Ectodermal cell (in vitro differentiated cells): ENCODE measurements around the gene WNT7B.

Experiments
- H3K27ac ChIP-seq: 2 replicates; pipeline ENCODE4 v1.7.0; 2013; ENCODE audit warnings: mild to moderate bottlenecking, low read depth, low read length; ENCODE audit not compliant: insufficient read depth, poor library complexity, severe bottlenecking
- H3K27me3 ChIP-seq: 2 replicates; pipeline ENCODE4 v1.7.0; 2013; ENCODE audit warnings: mild to moderate bottlenecking, low read length; ENCODE audit not compliant: insufficient read depth, control insufficient read depth, poor library complexity, severe bottlenecking
- H3K36me3 ChIP-seq: one replicate; pipeline ENCODE4 v1.7.0; 2013; ENCODE audit warnings: low read length; ENCODE audit not compliant: control insufficient read depth, insufficient read depth
- H3K4me1 ChIP-seq: one replicate; pipeline ENCODE4 v1.7.0; 2013; ENCODE audit warnings: low read length; ENCODE audit not compliant: control insufficient read depth, insufficient read depth
- H3K4me3 ChIP-seq: 2 replicates; pipeline ENCODE4 v1.7.0; 2013; ENCODE audit warnings: low read depth, low read length, control low read depth; ENCODE audit not compliant: insufficient read depth
- H3K9me3 ChIP-seq: 2 replicates; pipeline ENCODE4 v1.7.0; 2013; ENCODE audit warnings: mild to moderate bottlenecking, low read length, moderate library complexity; ENCODE audit not compliant: control insufficient read depth
- WGBS, 2 experiments: methylation state at CpG; one replicate each; pipeline ENCODE4 v1.1.7; 2013; ENCODE audit warnings: missing lambda C conversion rate in 2 of 2; 5-methylcytosine and 5-hydroxymethylcytosine counted together

WNT7B gene

GRCh38 chr22:45963821-45964220, 13.1 kb downstream of the WNT7B start:
- H3K9me3 ChIP-seq: no peaks in the 10 kb centered on the region
- H3K4me3 ChIP-seq: no peak overlapping the region
- H3K36me3 ChIP-seq: no peaks in the 10 kb centered on the region
- 86 to 87% methylated on average over 7 of the region's 7 CpGs for WGBS, 2 experiments
- no peaks in the 10 kb centered on the region for H3K27me3 ChIP-seq
- no peak overlapping the region for H3K27ac ChIP-seq
- H3K4me1 ChIP-seq: peaks cover 25% of the 10 kb centered on the region

- Histone ChIP-seq H3K4me1 (peaks cover 25% of the 10 kb centered on the region), H3K27me3 (no peaks in the 10 kb centered on the region), H3K4me3 (no peak overlapping the region), H3K36me3 (no peaks in the 10 kb centered on the region), H3K9me3 (no peaks in the 10 kb centered on the region), H3K27ac (no peak overlapping the region)
- WGBS, 2 experiments: 88 to 91% methylated on average over 12 of the region's 12 CpGs
Measured at GRCh38 chr22:45962756-45963324, 14.1 kb downstream of the WNT7B start.

- Histone ChIP-seq H3K36me3 (no peaks in the 10 kb centered on the region), H3K4me1 (peaks cover 25% of the 10 kb centered on the region), H3K9me3 (no peaks in the 10 kb centered on the region), H3K27ac (no peak overlapping the region), H3K27me3 (no peaks in the 10 kb centered on the region), H3K4me3 (no peak overlapping the region)
- 89 to 98% methylated on average over 1 of the region's 1 CpG for WGBS, 2 experiments
Measured at GRCh38 chr22:45962434-45962718, 14.6 kb downstream of the WNT7B start.

- Histone ChIP-seq H3K27me3 (no peaks in the 10 kb centered on the region), H3K27ac (no peak overlapping the region), H3K9me3 (no peaks in the 10 kb centered on the region), H3K4me3 (no peak overlapping the region), H3K36me3 (no peaks in the 10 kb centered on the region), H3K4me1 (peaks cover 21% of the 10 kb centered on the region)
- 93% methylated on average over 17 of the region's 17 CpGs for WGBS, 2 experiments
Measured at GRCh38 chr22:45961679-45962433, 15.1 kb downstream of the WNT7B start.

GRCh38 chr22:45960477-45961386, 16.2 kb downstream of the WNT7B start:
- Histone ChIP-seq H3K4me3 (no peak overlapping the region), H3K27me3 (no peaks in the 10 kb centered on the region), H3K27ac (no peak overlapping the region), H3K9me3 (no peaks in the 10 kb centered on the region), H3K36me3 (no peaks in the 10 kb centered on the region), H3K4me1 (peaks cover 19% of the 10 kb centered on the region)
- WGBS, 2 experiments: 87 to 88% methylated on average over 23 of the region's 23 CpGs

GRCh38 chr22:45959719-45960476, 17.1 kb downstream of the WNT7B start:
- no peaks in the 10 kb centered on the region for H3K9me3 ChIP-seq
- 88 to 90% methylated on average over 18 of the region's 18 CpGs for WGBS, 2 experiments

GRCh38 chr22:45958971-45959370, 18.0 kb downstream of the WNT7B start:
- Histone ChIP-seq H3K4me3 (no peak overlapping the region), H3K4me1 (peaks cover 20% of the 10 kb centered on the region), H3K27me3 (no peaks in the 10 kb centered on the region), H3K9me3 (no peaks in the 10 kb centered on the region), H3K36me3 (no peaks in the 10 kb centered on the region), H3K27ac (no peak overlapping the region)
- 87 to 90% methylated on average over 16 of the region's 16 CpGs for WGBS, 2 experiments

More at GRCh38 chr22:45959719-45960476, 17.1 kb downstream of the WNT7B start:
- H3K4me1 ChIP-seq: peaks cover 20% of the 10 kb centered on the region
- no peak overlapping the region for H3K27ac ChIP-seq
- H3K4me3 ChIP-seq: no peak overlapping the region
- no peaks in the 10 kb centered on the region for H3K27me3 ChIP-seq
- no peaks in the 10 kb centered on the region for H3K36me3 ChIP-seq

GRCh38 chr22:45957826-45958225, 19.1 kb downstream of the WNT7B start:
- peaks cover 20% of the 10 kb centered on the region for H3K4me1 ChIP-seq
- H3K27ac ChIP-seq: no peak overlapping the region
- 95 to 96% methylated on average over 10 of the region's 10 CpGs for WGBS, 2 experiments
- no peaks in the 10 kb centered on the region for H3K27me3 ChIP-seq
- no peaks in the 10 kb centered on the region for H3K9me3 ChIP-seq
- no peaks in the 10 kb centered on the region for H3K36me3 ChIP-seq
- no peak overlapping the region for H3K4me3 ChIP-seq

- H3K36me3 ChIP-seq: no peaks in the 10 kb centered on the region
- no peaks in the 10 kb centered on the region for H3K27me3 ChIP-seq
- no peak overlapping the region for H3K27ac ChIP-seq
- H3K4me1 ChIP-seq: peaks cover 16% of the 10 kb centered on the region
- H3K9me3 ChIP-seq: no peaks in the 10 kb centered on the region
- no peak overlapping the region for H3K4me3 ChIP-seq
- WGBS, 2 experiments: 88 to 92% methylated on average over 17 to 18 of the region's 18 CpGs
Measured at GRCh38 chr22:45953178-45953577, 23.8 kb downstream of the WNT7B start.
